PC-3 (cell line): ENCODE results near the gene CRB1. TPM values are rescaled to one million over a fixed set of nuclear protein-coding genes. Genes with fewer than 3 reads are reported as not detected.

Source experiments
- ATAC-seq: fragments of 200-7000 bp; cut with Tn5 transposase; 2 replicates; pipeline ENCODE4 v1.9.1; 2020; ENCODE audit warnings: mild to moderate bottlenecking, moderate library complexity
- BruUV-seq: library from RNA; stranded (reverse); fragments of 400-500 nt; replicated peaks from 2 replicates; lab custom pipeline; 2021; lab: Mats Ljungman, UMichigan
- CTCF ChIA-PET: fragments of 300-600 bp; sonication (Branson Sonifier 250); formaldehyde crosslinking; loops from one replicate; lab custom pipeline; 2022; ENCODE audit warnings: antibody characterized with exemption; lab: Charles Lee
- POLR2A ChIA-PET: fragments of 300-600 bp; sonication (Branson Sonifier 250); formaldehyde crosslinking; loops from one replicate; lab custom pipeline; 2022; ENCODE audit warnings: antibody characterized with exemption; ENCODE audit not compliant: unreplicated experiment; lab: Charles Lee
- DNase-seq: peaks from one replicate; pipeline ENCODE4 v3.0.0-alpha.2; 2015
- H2AFZ ChIP-seq: fragments of 300-600 bp; sonication (generic); 2 replicates; pipeline ENCODE4 v1.6.0; 2016; ENCODE audit warnings: antibody characterized with exemption, low read length
- H3F3A ChIP-seq: fragments of 300-600 bp; sonication (generic); one replicate; pipeline ENCODE4 v1.6.0; 2017; ENCODE audit warnings: antibody characterized with exemption, low read length, control low read depth, mild to moderate bottlenecking; ENCODE audit not compliant: unreplicated experiment
- H3K27ac ChIP-seq: fragments of 300-600 bp; sonication (generic); 2 replicates; pipeline ENCODE4 v1.5.1; 2016; ENCODE audit warnings: mild to moderate bottlenecking, low read length
- H3K27me3 ChIP-seq: fragments of 300-600 bp; sonication (generic); 2 replicates; pipeline ENCODE4 v1.6.1; 2016; ENCODE audit warnings: low read length, mixed read lengths
- H3K36me3 ChIP-seq: fragments of 300-600 bp; sonication (generic); 2 replicates; pipeline ENCODE4 v1.6.1; 2016; ENCODE audit warnings: low read depth, mixed run types, low read length, mixed read lengths
- H3K4me1 ChIP-seq: fragments of 300-600 bp; sonication (generic); 2 replicates; pipeline ENCODE4 v1.5.1; 2016; ENCODE audit warnings: low read length; ENCODE audit not compliant: insufficient read depth
- H3K4me2 ChIP-seq: fragments of 300-600 bp; sonication (generic); 2 replicates; pipeline ENCODE4 v1.6.0; 2016; ENCODE audit warnings: low read length
- H3K4me3 ChIP-seq: fragments of 300-600 bp; sonication (generic); 2 replicates; pipeline ENCODE4 v1.5.1; 2016; ENCODE audit warnings: mild to moderate bottlenecking, low read length, mixed read lengths
- H3K79me2 ChIP-seq: fragments of 300-600 bp; sonication (generic); 2 replicates; pipeline ENCODE4 v1.6.1; 2017; ENCODE audit warnings: low read length, mixed read lengths
- H3K9ac ChIP-seq: fragments of 300-600 bp; sonication (generic); 2 replicates; pipeline ENCODE4 v1.6.0; 2016; ENCODE audit warnings: mild to moderate bottlenecking, low read length
- H3K9me2 ChIP-seq: fragments of 300-600 bp; sonication (generic); replicated peaks from 2 replicates; pipeline ENCODE4 v1.6.1; 2016; ENCODE audit warnings: mixed run types, low read length, mixed read lengths
- H3K9me3 ChIP-seq: fragments of 300-600 bp; sonication (generic); 2 replicates; pipeline ENCODE4 v1.6.1; 2016; ENCODE audit warnings: low read length, mixed read lengths
- H4K20me1 ChIP-seq: fragments of 300-600 bp; sonication (generic); 2 replicates; pipeline ENCODE4 v1.6.1; 2016; ENCODE audit warnings: low read length, mixed read lengths
- CTCF ChIP-seq: fragments of 300-600 bp; sonication (generic); conservative IDR thresholded peaks from 2 replicates; pipeline ENCODE4 v1.5.1; 2017; ENCODE audit warnings: antibody characterized with exemption, low read depth, mild to moderate bottlenecking, low read length
- EZH2 ChIP-seq: fragments of 300-600 bp; sonication (generic); IDR thresholded peaks from one replicate; pipeline ENCODE4 v1.6.1; 2017; ENCODE audit warnings: antibody characterized with exemption, mild to moderate bottlenecking, low read length; ENCODE audit not compliant: unreplicated experiment
- EZH2phosphoT487 ChIP-seq: fragments of 300-600 bp; sonication (generic); IDR thresholded peaks from 2 replicates; pipeline ENCODE4 v1.6.1; 2018; ENCODE audit warnings: mild to moderate bottlenecking, antibody characterized with exemption, low read length, borderline replicate concordance
- intact Hi-C: fragments of 100-400 bp; cut with micrococcal nuclease; formaldehyde crosslinking; loops from 2 replicates; pipeline ENCODE4 v1.9.0; 2023
- total RNA-seq: library from RNA; depleted of rRNA; stranded (reverse); fragments of >200 nt; gene quantifications from 2 replicates; pipeline ENCODE4 v1.2.3, GENCODE V29; 2014

CRB1 gene
- total RNA-seq, 1 experiment from 2014 or later, result 0.07 TPM

GRCh38 chr1:197254866-197255265, 13.2 kb upstream of the CRB1 start:
- H4K20me1 ChIP-seq, result no peaks in the 10 kb centered on the region
- CTCF ChIA-PET, result no interaction called here
- H3K9me2 ChIP-seq, result no peaks in the 10 kb centered on the region
- H3K36me3 ChIP-seq, result no peaks in the 10 kb centered on the region
- DNase-seq (no peak), ATAC-seq (no peak)
- H3K27ac ChIP-seq, result no peak overlapping the region
- H3K79me2 ChIP-seq, result no peaks in the 10 kb centered on the region
- no peaks in the 10 kb centered on the region for H3K27me3 ChIP-seq
- H2AFZ ChIP-seq, result no peak overlapping the region
- H3K4me1 ChIP-seq, result no peaks in the 10 kb centered on the region
- no peak overlapping the region for H3K9ac ChIP-seq
- no peak overlapping the region for H3K4me3 ChIP-seq
- no TSS peak for BruUV-seq
- intact Hi-C loops, result no loop called here
- no peaks in the 10 kb centered on the region for H3K9me3 ChIP-seq
- H3K4me2 ChIP-seq, result no peak overlapping the region
- POLR2A ChIA-PET, result no interaction called here
- H3F3A ChIP-seq, result no peaks in the 10 kb centered on the region
- no peak for TF ChIP-seq EZH2phosphoT487
- no peak for TF ChIP-seq CTCF
- no peak for TF ChIP-seq EZH2

- no peak overlapping the region for H3K4me3 ChIP-seq
- H3K4me1 ChIP-seq, result no peaks in the 10 kb centered on the region
- no peaks in the 10 kb centered on the region for H3K79me2 ChIP-seq
- ATAC-seq (no peak), DNase-seq (no peak)
- no peaks in the 10 kb centered on the region for H3K9me2 ChIP-seq
- no peak overlapping the region for H2AFZ ChIP-seq
- ChIA-PET CTCF (no interaction called here), POLR2A (no interaction called here)
- no peaks in the 10 kb centered on the region for H3K27me3 ChIP-seq
- H3K27ac ChIP-seq, result no peak overlapping the region
- H3K9me3 ChIP-seq, result no peaks in the 10 kb centered on the region
- intact Hi-C loops, result no loop called here
- BruUV-seq, result no TSS peak
- no peak overlapping the region for H3K4me2 ChIP-seq
- no peaks in the 10 kb centered on the region for H3F3A ChIP-seq
- no peaks in the 10 kb centered on the region for H4K20me1 ChIP-seq
- TF ChIP-seq CTCF (no peak), EZH2 (no peak), EZH2phosphoT487 (no peak)
- H3K9ac ChIP-seq, result no peak overlapping the region
- no peaks in the 10 kb centered on the region for H3K36me3 ChIP-seq
These were observed 3.0 kb upstream of the CRB1 start for GRCh38 chr1:197264936-197265567.

- no peak overlapping the region for H3K9ac ChIP-seq
- DNase-seq (no peak), ATAC-seq (no peak)
- intact Hi-C loops, result no loop called here
- 0 out of 2 replicates have a peak, but pooled peaks cover 3% of the 10 kb centered on the region for H3K4me1 ChIP-seq
- no peak overlapping the region for H2AFZ ChIP-seq
- no peaks in the 10 kb centered on the region for H3K27me3 ChIP-seq
- no peak overlapping the region for H3K4me3 ChIP-seq
- no peaks in the 10 kb centered on the region for H3K9me3 ChIP-seq
- no peaks in the 10 kb centered on the region for H3K9me2 ChIP-seq
- H3F3A ChIP-seq, result no peaks in the 10 kb centered on the region
- CTCF ChIA-PET, result no interaction called here
- POLR2A ChIA-PET, result no interaction called here
- H3K36me3 ChIP-seq, result no peaks in the 10 kb centered on the region
- H4K20me1 ChIP-seq, result no peaks in the 10 kb centered on the region
- H3K27ac ChIP-seq, result no peak overlapping the region
- no peak overlapping the region for H3K4me2 ChIP-seq
- TF ChIP-seq CTCF (no peak), EZH2 (no peak), EZH2phosphoT487 (no peak)
- no TSS peak for BruUV-seq
- no peaks in the 10 kb centered on the region for H3K79me2 ChIP-seq
These were observed 1.0 kb downstream of the CRB1 start for GRCh38 chr1:197269053-197269452.
